ENCODE measurements around the gene CDKN2B-AS1. TPM values are rescaled to one million over a fixed set of nuclear protein-coding genes. Genes with fewer than 3 reads are reported as not detected.

Gene CDKN2B-AS1
- total RNA-seq, 2 donors from 2014 or later: 0.62 TPM; not detected in 1

- H3K27me3 ChIP-seq (replicated peaks; ENCODE audit: insufficient read depth): peaks cover 47% of the 10 kb centered on the region
- no peaks in the 10 kb centered on the region for H3K4me1 ChIP-seq (replicated peaks)
- no peak overlapping the region for H3K27ac ChIP-seq
- H3K36me3 ChIP-seq: no peaks in the 10 kb centered on the region
- DNase-seq (ENCODE audit: low spot score): no peak
- TF ChIP-seq POLR2AphosphoS5 (IDR thresholded peaks at IDR 0.05) (no peak), CTCF (IDR thresholded peaks at IDR 0.05) (no peak), POLR2A (IDR thresholded peaks at IDR 0.05) (no peak)
- no peaks in the 10 kb centered on the region for H3K9me3 ChIP-seq
- intact Hi-C loops (cut with DNase I): no loop called here
- 27% methylated on average over 19 of the region's 19 CpGs for WGBS
- no peak overlapping the region for H3K4me3 ChIP-seq
Measured at GRCh38 chr9:21976334-21976875, 18.2 kb upstream of the CDKN2B-AS1 start.

- Histone ChIP-seq H3K9me3 (no peaks in the 10 kb centered on the region), H3K36me3 (no peaks in the 10 kb centered on the region), H3K27ac (no peak overlapping the region), H3K4me3 (no peak overlapping the region), H3K27me3 (replicated peaks; ENCODE audit: insufficient read depth) (peaks cover 5% of the 10 kb centered on the region), H3K4me1 (replicated peaks) (no peaks in the 10 kb centered on the region)
- intact Hi-C loops (cut with DNase I): no loop called here
- 53% methylated on average over 1 of the region's 1 CpG for WGBS
- no peak for TF ChIP-seq POLR2AphosphoS5 (IDR thresholded peaks at IDR 0.05)
- TF ChIP-seq CTCF (IDR thresholded peaks at IDR 0.05): no peak
- no peak for TF ChIP-seq POLR2A (IDR thresholded peaks at IDR 0.05)
- DNase-seq (ENCODE audit: low spot score): no peak
Measured at GRCh38 chr9:21982391-21982790, 12.2 kb upstream of the CDKN2B-AS1 start.

- Histone ChIP-seq H3K4me1 (replicated peaks) (no peaks in the 10 kb centered on the region), H3K27me3 (replicated peaks; ENCODE audit: insufficient read depth) (peaks cover 8% of the 10 kb centered on the region), H3K27ac (no peak overlapping the region), H3K36me3 (no peaks in the 10 kb centered on the region), H3K9me3 (no peaks in the 10 kb centered on the region), H3K4me3 (no peak overlapping the region)
- intact Hi-C loops (cut with DNase I): no loop called here
- no peak for DNase-seq (ENCODE audit: low spot score)
- TF ChIP-seq CTCF (IDR thresholded peaks at IDR 0.05): no peak
- TF ChIP-seq POLR2AphosphoS5 (IDR thresholded peaks at IDR 0.05): no peak
- no peak for TF ChIP-seq POLR2A (IDR thresholded peaks at IDR 0.05)
- 57% methylated on average over 1 of the region's 1 CpG for WGBS
Measured at GRCh38 chr9:21982861-21983560, 11.6 kb upstream of the CDKN2B-AS1 start.

- Histone ChIP-seq H3K9me3 (no peaks in the 10 kb centered on the region), H3K27ac (no peak overlapping the region), H3K36me3 (no peaks in the 10 kb centered on the region), H3K27me3 (replicated peaks; ENCODE audit: insufficient read depth) (peaks cover 8% of the 10 kb centered on the region), H3K4me1 (replicated peaks) (no peaks in the 10 kb centered on the region), H3K4me3 (no peak overlapping the region)
- 53% methylated on average over 1 of the region's 1 CpG for WGBS
- intact Hi-C loops (cut with DNase I): no loop called here
- no peak for DNase-seq (ENCODE audit: low spot score)
- no peak for TF ChIP-seq CTCF (IDR thresholded peaks at IDR 0.05)
- no peak for TF ChIP-seq POLR2AphosphoS5 (IDR thresholded peaks at IDR 0.05)
- TF ChIP-seq POLR2A (IDR thresholded peaks at IDR 0.05): no peak
Measured at GRCh38 chr9:21983561-21983935, 11.0 kb upstream of the CDKN2B-AS1 start.

GRCh38 chr9:21984101-21984500, 10.5 kb upstream of the CDKN2B-AS1 start:
- no peaks in the 10 kb centered on the region for H3K36me3 ChIP-seq
- no peak overlapping the region for H3K4me3 ChIP-seq
- H3K27ac ChIP-seq: no peak overlapping the region
- intact Hi-C loops (cut with DNase I): no loop called here
- H3K4me1 ChIP-seq (replicated peaks): no peaks in the 10 kb centered on the region
- H3K9me3 ChIP-seq: no peaks in the 10 kb centered on the region
- no peak for TF ChIP-seq POLR2AphosphoS5 (IDR thresholded peaks at IDR 0.05)
- no peak for DNase-seq (ENCODE audit: low spot score)
- H3K27me3 ChIP-seq (replicated peaks; ENCODE audit: insufficient read depth): peaks cover 8% of the 10 kb centered on the region
